ENCODE data around the gene TMPRSS7.

TMPRSS7 gene

DNA sequence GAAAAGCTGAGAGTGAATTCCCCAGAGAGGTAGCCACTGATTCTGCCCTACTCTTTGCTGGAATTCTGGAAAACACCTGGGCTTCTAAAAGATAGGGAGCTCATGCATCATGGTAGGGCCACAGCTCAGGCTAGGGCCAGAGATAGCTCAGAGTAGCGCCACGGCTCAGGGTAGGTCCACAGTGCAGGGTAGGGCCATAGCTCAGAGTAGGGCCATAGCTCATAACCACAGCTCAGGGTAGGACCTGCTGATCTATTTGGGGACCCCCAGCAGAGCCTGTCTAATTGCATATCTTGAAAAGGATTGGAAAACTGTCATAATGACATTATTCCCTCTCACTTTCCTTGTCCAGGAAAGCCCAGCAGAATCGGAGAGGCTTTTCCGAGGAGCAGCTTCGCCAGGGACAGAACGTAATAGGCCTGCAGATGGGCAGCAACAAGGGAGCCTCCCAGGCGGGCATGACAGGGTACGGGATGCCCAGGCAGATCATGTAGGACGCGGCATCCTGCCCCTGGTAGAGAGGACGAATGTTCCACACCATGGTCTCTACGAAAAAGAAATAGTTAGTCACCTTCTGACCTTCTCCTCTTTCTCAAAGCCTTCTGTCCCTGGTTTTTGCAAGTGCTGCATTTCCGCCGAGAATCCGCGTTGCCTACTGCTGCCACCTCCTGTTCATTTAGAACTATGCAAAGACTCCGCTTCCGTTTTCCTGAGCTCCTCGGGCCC is 21.3 kb upstream of the TMPRSS7 start:
- no peak overlapping the region for H3K27ac ChIP-seq
- TF ChIP-seq, protein P1, sequence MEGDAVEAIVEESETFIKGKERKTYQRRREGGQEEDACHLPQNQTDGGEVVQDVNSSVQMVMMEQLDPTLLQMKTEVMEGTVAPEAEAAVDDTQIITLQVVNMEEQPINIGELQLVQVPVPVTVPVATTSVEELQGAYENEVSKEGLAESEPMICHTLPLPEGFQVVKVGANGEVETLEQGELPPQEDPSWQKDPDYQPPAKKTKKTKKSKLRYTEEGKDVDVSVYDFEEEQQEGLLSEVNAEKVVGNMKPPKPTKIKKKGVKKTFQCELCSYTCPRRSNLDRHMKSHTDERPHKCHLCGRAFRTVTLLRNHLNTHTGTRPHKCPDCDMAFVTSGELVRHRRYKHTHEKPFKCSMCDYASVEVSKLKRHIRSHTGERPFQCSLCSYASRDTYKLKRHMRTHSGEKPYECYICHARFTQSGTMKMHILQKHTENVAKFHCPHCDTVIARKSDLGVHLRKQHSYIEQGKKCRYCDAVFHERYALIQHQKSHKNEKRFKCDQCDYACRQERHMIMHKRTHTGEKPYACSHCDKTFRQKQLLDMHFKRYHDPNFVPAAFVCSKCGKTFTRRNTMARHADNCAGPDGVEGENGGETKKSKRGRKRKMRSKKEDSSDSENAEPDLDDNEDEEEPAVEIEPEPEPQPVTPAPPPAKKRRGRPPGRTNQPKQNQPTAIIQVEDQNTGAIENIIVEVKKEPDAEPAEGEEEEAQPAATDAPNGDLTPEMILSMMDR (conservative IDR thresholded peaks at IDR 0.05) = peak; percentile 76
- no peak for TF ChIP-seq ZFX (IDR thresholded peaks at IDR 0.05)

DNA sequence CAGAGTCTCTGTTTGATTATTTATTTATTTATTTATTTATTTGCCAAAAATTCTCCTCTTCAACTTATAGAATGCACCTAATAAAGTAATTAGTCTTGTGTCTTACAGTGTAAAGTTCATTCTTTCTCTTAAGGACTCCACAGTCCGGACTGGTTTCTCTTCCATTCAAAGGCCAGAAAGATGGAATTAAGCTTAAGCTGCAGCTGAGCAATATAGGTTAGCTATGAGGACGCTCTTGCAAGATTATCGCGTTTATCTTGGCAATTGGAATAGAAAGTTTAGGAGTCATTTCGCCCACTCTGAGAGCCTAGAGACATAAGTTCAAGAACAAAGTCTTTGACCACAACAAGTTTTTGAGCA is 20.8 kb upstream of the TMPRSS7 start:
- H3K27ac ChIP-seq = no peak overlapping the region
- no peak for TF ChIP-seq ZFX (IDR thresholded peaks at IDR 0.05)
- TF ChIP-seq, protein P1 (conservative IDR thresholded peaks at IDR 0.05) = peak; percentile 52

DNA sequence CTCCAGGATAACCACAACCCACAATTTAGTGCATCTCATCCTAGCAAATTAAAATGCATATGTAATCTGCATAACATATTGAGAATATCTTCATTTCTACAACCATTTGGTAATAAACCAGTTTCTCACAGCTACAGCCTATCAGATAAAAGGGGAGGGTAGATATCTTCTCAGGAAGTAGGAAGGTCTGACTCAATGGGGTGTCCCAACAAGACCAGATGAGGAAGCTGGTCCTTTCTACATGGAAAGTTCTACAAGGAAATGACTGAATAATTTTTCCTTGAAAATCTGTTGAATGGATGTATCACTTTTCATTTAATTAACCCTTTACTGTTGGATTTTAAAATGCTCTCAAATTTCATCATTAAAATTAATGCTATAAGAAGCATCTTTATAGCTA is 17.4 kb upstream of the TMPRSS7 start:
- TF ChIP-seq ZFX (IDR thresholded peaks at IDR 0.05) = no peak
- H3K27ac ChIP-seq = no peak overlapping the region

DNA sequence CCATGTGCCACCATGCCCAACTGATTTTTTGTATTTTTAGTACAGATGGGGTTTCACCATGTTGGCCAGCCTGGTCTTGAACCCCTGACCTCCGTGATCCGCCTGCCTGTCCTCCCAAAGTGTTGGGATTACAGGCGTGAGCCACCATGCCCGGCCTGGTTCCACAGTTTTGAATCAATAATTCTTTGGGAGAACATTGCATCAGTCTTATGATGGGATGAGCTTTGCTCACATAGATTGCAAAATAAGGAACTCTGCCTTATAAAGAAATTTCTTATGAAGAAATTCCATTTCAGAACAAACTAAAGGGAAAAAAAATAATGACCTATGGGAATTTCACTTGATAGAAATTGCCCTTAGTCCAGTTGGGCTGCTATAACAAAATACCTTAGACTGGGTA is 15.8 kb upstream of the TMPRSS7 start:
- no peak for TF ChIP-seq ZFX (IDR thresholded peaks at IDR 0.05)
- TF ChIP-seq, protein P1 (conservative IDR thresholded peaks at IDR 0.05) = no peak
- no peak overlapping the region for H3K27ac ChIP-seq

DNA sequence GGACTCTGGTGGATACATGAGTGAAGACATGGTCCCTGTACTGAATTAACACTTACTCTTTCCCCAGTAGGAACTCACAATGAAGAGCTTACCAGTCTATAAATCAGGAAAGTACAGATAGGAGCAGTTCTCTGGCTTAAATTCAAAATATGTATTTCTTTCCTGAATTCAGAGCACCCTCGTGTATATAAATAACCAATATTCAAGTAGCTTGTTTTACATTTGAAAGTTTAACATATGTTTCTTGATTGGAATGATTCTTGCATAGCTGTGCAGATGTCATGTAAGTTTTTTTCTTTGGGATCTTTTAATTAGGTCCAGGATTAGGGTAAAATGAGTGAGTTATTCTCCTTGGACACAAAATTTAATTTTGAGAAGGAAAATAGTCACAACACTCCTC is 14.8 kb upstream of the TMPRSS7 start:
- no peak overlapping the region for H3K27ac ChIP-seq
- no peak for TF ChIP-seq ZFX (IDR thresholded peaks at IDR 0.05)
- TF ChIP-seq, protein P1 (conservative IDR thresholded peaks at IDR 0.05) = no peak

DNA sequence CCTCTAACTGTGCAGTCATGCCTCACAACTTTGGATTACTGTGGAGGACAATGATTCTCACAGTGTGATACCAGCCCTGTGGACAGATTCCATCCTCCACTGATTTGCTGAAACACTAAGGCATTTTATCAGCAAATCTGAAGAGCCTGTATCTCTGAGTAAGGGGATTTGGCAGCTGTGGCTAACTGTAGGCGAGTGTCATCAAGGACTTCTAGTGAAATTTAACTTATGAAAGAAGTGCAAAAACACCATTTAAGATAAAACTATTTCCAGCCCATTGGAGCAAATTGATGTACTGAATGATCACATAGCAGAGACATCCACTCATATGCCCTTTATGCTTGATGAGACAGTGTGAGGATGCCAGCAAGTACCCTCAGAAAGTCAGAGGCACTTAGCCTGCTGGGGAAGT is 13.9 kb upstream of the TMPRSS7 start:
- TF ChIP-seq ZFX (IDR thresholded peaks at IDR 0.05) = no peak
- TF ChIP-seq, protein P1 (conservative IDR thresholded peaks at IDR 0.05) = no peak
- no peak overlapping the region for H3K27ac ChIP-seq

DNA sequence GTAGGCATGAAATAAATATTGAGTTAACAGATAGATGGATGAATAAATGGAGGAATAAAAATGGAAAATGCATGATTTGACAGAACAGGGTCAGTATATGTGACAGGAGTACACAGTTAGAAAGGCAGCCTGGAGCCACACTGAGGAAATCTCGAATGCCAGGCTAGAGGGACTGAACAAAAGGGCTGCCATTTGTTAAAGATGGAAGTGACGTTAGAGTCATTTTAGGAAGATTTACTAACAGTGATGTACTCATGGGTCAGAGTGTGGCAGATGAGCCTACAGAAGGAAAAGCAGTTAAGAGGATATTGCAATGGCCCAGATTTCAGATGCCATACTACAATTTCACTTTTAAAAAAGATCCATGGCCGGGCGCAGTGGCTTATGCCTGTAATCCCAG is 7.4 kb upstream of the TMPRSS7 start:
- H3K27ac ChIP-seq = no peak overlapping the region
- TF ChIP-seq ZFX (IDR thresholded peaks at IDR 0.05) = no peak
- TF ChIP-seq, protein P1 (conservative IDR thresholded peaks at IDR 0.05) = no peak

DNA sequence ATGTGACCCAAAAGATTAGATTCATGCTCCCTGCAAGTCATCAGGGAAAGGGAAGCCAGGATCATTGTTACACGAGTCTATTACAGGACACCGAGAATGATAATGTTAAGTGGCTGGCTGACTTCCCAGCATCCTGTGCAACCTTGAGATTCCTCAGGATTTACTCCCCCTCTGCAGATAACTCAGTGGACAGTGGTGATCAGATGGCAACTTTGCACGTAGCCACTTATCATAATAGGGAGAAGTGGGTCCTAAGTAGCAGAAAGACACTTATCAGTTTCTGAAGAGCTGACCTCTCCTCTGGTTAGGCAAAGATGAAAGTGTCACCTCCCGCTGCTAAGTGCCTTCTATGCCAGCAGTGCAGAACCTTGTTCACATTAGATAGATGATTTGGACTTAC is 6.7 kb upstream of the TMPRSS7 start:
- TF ChIP-seq, protein P1 (conservative IDR thresholded peaks at IDR 0.05) = no peak
- TF ChIP-seq ZFX (IDR thresholded peaks at IDR 0.05) = no peak
- H3K27ac ChIP-seq = no peak overlapping the region

All from C4-2B (cell line).